ENCODE measurements around the gene FAM89A. TPM values are rescaled to one million over a fixed set of nuclear protein-coding genes. Genes with fewer than 3 reads are reported as not detected.
"Not testable (repeated sequence)": the region's sequence is repeated elsewhere in the genome, so short reads cannot be mapped to it uniquely, and the experiment has no call there.

Gene FAM89A
- total RNA-seq, 2 donors from 2014 or later: 3.6 to 6.3 TPM

- Histone ChIP-seq H3K4me3 (no peak overlapping the region), H3K9me3 (no peaks in the 10 kb centered on the region), H3K9ac (ENCODE audit: low read depth in 2 of 2, low read length in 2 of 2) (peak overlapping the region in 1 of 2 donors; percentile 28), H3K27ac (no peak overlapping the region), H3K4me1 (no peaks in the 10 kb centered on the region), H3K36me3 (no peaks in the 10 kb centered on the region), H3K27me3 (no peaks in the 10 kb centered on the region)
- no peak for DNase-seq
- no peak for TF ChIP-seq CTCF (IDR thresholded peaks at IDR 0.05)
- intact Hi-C loops (cut with DNase I): no loop called here
Measured at GRCh38 chr1:231037585-231038517, 2.2 kb downstream of the FAM89A start.

- Histone ChIP-seq H3K27me3 (no peaks in the 10 kb centered on the region), H3K9ac (ENCODE audit: low read depth in 2 of 2, low read length in 2 of 2) (no peak overlapping the region), H3K36me3 (no peaks in the 10 kb centered on the region), H3K4me3 (no peak overlapping the region), H3K9me3 (no peaks in the 10 kb centered on the region), H3K27ac (no peak overlapping the region), H3K4me1 (no peaks in the 10 kb centered on the region)
- no peak for DNase-seq
- intact Hi-C loops (cut with DNase I): no loop called here
- TF ChIP-seq CTCF (IDR thresholded peaks at IDR 0.05): no peak
Measured at GRCh38 chr1:231036416-231036815, 3.6 kb downstream of the FAM89A start.

GRCh38 chr1:231035799-231036198, 4.3 kb downstream of the FAM89A start:
- no peaks in the 10 kb centered on the region for H3K36me3 ChIP-seq
- H3K9ac ChIP-seq (ENCODE audit: low read depth in 2 of 2, low read length in 2 of 2): no peak overlapping the region
- no peaks in the 10 kb centered on the region for H3K9me3 ChIP-seq
- H3K4me3 ChIP-seq: no peak overlapping the region
- no peaks in the 10 kb centered on the region for H3K4me1 ChIP-seq
- H3K27me3 ChIP-seq: no peaks in the 10 kb centered on the region
- no peak for TF ChIP-seq CTCF (IDR thresholded peaks at IDR 0.05)
- no peak overlapping the region for H3K27ac ChIP-seq
- no peak for DNase-seq
- intact Hi-C loops (cut with DNase I): no loop called here

GRCh38 chr1:231032963-231033362, 7.1 kb downstream of the FAM89A start:
- H3K4me3 ChIP-seq: no peak overlapping the region
- no peaks in the 10 kb centered on the region for H3K36me3 ChIP-seq
- no peaks in the 10 kb centered on the region for H3K9me3 ChIP-seq
- H3K27me3 ChIP-seq: no peaks in the 10 kb centered on the region
- DNase-seq: no peak
- H3K9ac ChIP-seq (ENCODE audit: low read depth in 2 of 2, low read length in 2 of 2): no peak overlapping the region
- no peak overlapping the region for H3K27ac ChIP-seq
- intact Hi-C loops (cut with DNase I): no loop called here
- H3K4me1 ChIP-seq: no peaks in the 10 kb centered on the region
- no peak for TF ChIP-seq CTCF (IDR thresholded peaks at IDR 0.05)

- no peaks in the 10 kb centered on the region for H3K36me3 ChIP-seq
- H3K4me1 ChIP-seq: no peaks in the 10 kb centered on the region
- H3K27me3 ChIP-seq: no peaks in the 10 kb centered on the region
- intact Hi-C loops (cut with DNase I): no loop called here
- H3K9ac ChIP-seq (ENCODE audit: low read depth in 2 of 2, low read length in 2 of 2): no peak overlapping the region
- TF ChIP-seq CTCF (IDR thresholded peaks at IDR 0.05): no peak
- no peak for DNase-seq
- H3K27ac ChIP-seq: no peak overlapping the region
- H3K4me3 ChIP-seq: no peak overlapping the region
- H3K9me3 ChIP-seq: no peaks in the 10 kb centered on the region
Measured at GRCh38 chr1:231029841-231030240, 10.2 kb downstream of the FAM89A start.

GRCh38 chr1:231029247-231029646, 10.8 kb downstream of the FAM89A start:
- H3K9ac ChIP-seq (ENCODE audit: low read depth in 2 of 2, low read length in 2 of 2); H3K9me3 ChIP-seq; H3K27ac ChIP-seq; H3K36me3 ChIP-seq; intact Hi-C loops (cut with DNase I); H3K4me1 ChIP-seq; H3K4me3 ChIP-seq; H3K27me3 ChIP-seq; DNase-seq: not testable (repeated sequence)
